CMK (cell line): Measurements from ENCODE around the gene FNBP1.
"Not testable (repeated sequence)": the region's sequence is repeated elsewhere in the genome, so short reads cannot be mapped to it uniquely, and the experiment has no call there.

Experiments used
- DNase-seq: peaks from one replicate; pipeline ENCODE4 v3.0.0-alpha.2; 2010; ENCODE audit warnings: low read depth

Gene FNBP1

DNA sequence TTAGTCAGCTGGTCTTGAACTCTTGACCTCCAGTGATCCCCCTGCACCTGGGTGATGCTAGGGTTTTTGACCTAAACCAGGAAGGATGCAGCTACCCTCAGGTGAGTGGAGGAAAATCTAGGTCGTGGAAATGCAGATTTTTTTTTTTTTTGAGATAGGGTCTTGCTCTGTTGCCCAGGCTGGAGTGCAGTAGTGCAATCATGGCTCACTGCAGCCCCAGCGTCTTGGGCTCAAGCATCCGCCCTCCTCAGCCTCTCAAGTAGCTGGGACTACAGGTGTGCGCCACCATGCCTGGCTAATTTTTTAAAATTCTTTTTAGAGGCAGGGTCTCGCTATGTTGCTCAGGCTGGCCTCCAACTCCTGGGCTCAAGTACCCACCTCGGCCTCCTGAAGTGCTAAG is 51.9 kb downstream of the FNBP1 start:
- not testable (repeated sequence) for DNase-seq

DNA sequence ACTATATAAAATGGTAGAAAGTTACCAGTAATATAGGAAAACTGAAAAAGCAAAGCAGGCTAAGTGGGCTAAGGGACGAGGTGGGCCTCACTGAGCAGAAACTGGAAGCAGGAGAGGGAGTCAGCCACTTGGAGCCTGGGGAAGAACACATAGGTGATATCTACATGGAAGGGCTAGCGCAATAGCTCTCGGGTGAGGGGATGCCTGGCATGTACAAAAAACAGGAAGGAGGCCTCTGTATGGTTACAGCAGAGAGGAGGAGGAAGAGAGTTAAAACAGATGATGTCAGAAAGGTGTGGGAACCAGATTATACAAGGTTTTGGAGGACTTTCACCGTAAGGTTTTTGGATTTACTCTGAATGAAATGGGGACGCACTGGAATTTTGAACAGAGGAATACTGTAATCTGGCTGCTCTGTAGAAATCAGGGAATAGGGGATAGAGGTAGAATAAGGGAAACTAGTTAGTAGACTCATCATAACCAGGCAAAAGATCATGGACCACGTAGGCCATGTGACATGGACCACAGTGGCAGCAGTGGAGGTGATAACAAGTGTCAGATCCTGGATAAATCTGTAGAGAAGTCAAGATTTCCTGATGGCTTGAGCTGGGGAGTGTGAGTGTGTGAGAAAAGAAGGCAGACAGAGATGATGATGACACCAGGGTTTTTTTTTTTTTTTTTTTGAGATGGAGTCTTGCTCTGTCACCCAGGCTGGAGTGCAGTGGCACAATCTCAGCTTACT is 52.5 kb downstream of the FNBP1 start:
- no peak for DNase-seq

DNA sequence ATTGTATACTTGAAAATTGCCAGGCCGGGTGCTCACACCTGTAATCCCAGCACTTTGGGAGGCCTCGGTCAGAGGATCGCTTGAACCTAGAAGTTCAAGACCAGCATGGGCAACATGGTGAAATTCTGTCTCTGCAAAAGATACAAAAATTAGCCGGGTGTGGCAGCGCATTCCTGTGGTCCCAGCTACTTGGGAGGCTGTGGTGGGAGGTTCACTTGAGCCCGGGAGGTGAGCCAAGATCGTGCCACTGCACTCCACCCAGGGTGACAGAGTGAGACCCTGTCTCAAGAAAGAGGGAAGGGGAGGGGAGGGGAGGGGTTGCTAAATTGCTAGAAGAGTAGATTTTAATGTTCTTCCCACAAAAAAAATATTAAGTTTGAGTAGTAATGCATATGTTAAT is 53.2 kb downstream of the FNBP1 start:
- no peak for DNase-seq

DNA sequence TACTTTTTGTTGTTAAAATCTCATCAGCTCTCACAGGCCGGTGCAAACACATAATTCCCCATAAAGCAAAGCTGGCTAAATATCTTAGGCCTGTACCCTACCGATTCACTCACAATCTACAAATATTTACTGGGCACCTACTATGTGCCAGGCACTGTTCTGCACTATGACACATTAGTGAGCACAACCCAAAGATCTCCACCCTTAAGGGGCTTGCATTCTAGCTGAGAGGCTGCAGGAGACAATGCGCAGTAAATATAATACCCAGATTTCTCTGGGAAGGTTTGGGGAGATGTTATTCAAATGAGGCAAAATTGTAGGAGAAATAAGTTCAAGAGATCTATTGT is 53.7 kb downstream of the FNBP1 start:
- DNase-seq = no peak

DNA sequence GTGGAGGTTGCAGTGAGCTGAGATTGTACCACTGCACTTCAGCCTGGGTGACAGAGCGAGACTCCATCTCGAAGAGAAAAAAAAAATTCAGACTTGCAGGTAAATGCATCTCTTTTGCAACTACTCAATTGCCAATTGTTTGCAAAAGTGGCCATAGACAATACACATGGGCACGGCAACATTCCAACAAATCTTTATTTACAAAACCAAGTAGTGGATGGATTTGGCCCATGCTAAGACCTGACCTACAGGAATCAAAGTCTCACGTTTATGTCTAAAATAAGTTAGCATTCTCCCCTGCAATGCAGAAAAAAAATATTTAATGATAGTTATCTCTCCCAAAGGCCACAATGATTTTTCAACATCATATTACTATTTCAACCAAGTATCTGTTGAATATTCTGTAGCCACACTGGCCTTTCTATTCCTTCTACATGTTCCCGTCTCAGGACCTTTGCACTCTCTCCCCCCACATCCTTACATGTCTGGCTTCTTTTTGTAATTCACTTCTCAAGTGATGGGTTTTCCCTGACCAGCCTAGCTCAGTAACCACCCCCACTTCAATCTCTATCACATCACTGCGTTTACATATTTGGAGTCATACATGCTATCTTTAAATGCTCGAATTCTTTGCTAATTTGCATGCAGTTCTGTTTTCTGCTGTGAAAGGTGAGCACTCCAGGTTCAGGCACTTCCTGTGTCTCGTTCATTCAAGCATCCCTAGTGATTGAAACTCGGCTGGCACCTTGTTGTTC is 54.2 kb downstream of the FNBP1 start:
- no peak for DNase-seq

DNA sequence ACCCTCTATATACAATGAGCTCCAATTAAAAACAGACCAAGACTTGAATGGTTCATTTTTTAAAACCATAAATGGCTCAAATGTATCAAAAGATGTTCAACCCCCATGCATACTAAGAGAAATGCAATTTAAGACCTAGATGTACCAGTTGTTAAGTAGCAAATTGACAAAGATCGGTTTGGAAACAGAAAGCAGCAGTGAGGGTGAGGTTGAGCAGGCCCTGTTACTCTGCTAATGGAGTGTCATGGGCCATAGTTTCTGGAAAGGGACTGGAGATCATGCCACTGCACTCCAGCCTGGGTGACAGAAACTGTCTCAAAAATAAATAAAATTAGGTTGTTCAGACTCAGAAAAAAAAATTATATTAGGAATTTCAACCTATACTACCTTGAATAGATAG is 55.0 kb downstream of the FNBP1 start:
- DNase-seq = no peak

DNA sequence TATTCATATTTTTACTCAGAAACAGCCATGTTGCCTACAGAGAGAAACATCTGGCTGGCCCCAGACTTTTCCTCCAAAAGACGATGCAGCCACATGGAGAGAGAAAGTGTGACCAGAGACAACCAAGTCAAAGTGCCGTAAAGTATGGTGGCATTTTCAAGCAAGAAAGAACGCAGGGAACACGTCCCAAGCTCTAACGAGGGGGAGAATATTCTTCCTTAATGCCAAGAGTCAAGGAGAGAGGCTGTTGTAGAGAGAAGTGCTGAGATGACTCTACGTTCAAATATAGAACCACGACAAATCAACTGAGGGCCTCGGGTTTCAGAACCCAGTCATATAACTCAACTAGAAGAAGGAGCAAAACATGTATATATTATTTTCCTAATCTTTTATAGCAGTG is 55.9 kb downstream of the FNBP1 start:
- DNase-seq = no peak

DNA sequence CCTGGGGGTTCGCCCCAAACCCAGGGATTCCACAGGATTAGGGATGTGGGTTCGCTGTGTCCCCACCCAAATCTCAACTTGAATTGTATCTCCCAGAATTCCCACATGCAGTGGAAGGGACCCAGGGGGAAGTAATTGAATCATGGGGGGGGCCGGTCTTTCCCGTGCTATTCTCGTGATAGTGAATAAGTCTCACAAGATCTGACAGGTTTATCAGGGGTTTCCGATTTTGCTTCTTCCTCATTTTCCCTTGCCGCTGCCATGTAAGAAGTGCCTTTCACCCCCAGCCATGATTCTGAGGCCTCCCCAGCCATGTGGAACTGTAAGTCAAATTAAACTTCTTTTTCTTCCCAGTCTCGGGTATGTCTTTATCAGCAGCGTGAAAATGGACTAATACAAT is 58.4 kb downstream of the FNBP1 start:
- not testable (repeated sequence) for DNase-seq

DNA sequence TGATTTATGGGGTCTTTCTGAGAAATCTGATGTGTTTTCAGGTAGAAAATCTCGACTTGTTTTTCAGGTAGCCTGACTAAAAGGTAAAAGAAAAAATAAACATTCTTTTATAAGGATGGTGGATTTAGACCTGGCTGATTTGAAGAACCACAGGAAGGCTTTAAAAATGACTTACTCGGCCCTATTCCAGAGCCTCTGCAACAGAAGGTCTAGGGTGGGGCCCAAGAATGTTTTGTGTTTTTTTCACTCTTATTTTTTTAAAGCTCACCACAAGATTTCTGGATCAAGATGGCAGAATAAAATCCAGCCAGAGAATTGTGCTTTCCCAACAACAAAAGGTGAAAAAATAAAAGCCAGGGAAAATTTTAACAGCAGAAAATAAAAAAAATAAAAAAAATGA is 59.1 kb downstream of the FNBP1 start:
- no peak for DNase-seq

DNA sequence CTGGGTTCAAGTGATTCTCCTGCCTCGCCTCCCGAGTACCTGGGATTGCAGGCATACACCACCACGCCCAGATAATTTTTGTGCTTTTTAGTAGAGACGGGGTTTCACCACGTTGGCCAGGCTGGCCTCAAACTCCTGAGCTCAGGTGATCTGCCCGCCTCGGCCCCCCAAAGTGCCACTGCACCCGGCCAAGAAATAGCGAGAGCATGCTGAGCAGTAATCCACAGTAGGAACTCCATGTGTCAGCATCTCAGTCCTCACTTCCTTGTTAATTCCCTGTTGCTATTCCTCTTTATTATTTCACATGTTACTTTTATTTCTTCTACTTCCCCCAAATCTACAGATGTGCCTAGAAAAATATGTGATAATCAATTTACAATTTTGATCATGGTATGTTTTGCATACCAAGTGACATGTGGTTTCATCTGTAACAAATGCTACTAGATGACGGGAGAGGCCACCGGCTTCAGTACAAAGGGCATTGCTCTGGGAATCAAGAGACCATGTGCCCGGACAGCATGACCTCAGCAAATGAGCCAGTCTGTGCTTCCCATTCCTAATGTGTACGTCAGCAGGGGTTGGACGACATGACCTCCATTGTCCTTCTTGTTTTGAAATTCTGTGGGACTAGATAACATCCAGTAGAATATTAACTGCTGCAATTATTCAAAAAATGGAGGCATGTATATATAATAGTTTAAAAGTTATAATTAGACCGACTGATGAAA is 61.6 kb downstream of the FNBP1 start:
- DNase-seq = no peak

DNA sequence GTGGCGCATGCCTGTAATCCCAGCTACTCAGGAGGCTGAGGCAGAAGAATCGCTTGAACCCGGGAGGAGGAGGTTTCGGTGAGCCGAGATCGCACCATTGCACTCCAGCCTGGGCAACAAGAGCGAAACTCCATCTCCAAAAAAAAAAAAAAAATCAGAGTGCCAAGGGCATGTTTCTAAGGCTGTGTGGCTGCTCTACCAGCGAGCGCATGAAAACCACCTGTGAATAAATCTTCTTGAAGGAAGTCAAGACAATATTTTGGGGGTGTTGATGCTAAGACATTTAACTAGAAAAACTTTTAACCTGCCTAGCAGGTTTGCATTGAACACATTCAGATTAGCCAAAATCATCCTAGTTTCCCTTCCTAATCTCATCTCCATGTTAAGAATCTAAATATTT is 62.8 kb downstream of the FNBP1 start:
- DNase-seq = not testable (repeated sequence)

DNA sequence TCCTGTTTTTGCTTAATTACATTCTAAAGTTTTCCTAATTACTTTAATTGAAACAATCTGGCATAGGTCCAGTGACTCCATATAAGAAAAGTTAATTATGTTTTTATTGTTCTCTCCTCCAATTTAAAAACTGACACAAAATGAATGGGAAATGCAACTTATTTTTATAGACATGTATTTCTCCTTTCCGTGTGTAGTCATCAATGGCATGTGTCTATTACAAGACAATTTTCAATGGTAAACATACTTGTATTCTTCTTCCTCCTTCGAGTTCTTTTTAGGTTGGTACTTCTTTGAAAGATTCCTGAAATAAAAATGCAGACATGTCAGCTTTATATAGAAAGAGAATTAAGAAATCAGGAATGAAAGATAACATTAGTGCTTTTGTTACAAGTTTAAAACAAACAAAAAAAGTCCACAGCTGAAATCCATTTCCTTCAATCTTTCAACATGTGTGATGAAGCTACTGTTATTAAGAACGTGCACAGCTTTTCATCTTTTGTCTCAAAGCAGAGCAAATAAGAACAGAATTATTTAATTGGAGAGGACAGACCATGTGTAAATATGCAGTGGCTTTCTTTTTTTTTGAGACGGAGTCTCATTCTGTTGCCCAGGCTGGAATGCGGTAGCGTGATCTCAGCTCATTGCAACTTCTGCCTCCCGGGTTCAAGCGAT is 63.8 kb downstream of the FNBP1 start:
- DNase-seq = no peak

DNA sequence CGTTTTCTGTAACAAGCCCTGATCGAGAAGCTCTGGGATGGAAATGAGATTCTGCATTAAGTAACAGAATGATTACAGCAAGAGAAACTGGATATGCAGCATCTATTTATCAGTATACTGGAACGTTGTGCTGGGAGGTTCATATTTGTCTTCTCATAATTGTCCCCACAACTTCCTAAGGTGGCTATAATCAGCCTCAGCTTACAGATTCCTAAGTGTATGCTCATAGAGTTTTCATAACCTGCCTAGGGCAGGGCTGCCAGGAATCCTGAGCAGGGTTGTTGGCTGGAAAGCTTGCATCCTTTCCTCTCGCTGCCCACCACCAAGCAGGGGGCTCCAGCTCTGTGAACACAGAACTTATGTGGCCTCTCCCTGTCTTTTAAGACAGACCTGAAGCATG is 70.2 kb downstream of the FNBP1 start:
- DNase-seq = no peak

DNA sequence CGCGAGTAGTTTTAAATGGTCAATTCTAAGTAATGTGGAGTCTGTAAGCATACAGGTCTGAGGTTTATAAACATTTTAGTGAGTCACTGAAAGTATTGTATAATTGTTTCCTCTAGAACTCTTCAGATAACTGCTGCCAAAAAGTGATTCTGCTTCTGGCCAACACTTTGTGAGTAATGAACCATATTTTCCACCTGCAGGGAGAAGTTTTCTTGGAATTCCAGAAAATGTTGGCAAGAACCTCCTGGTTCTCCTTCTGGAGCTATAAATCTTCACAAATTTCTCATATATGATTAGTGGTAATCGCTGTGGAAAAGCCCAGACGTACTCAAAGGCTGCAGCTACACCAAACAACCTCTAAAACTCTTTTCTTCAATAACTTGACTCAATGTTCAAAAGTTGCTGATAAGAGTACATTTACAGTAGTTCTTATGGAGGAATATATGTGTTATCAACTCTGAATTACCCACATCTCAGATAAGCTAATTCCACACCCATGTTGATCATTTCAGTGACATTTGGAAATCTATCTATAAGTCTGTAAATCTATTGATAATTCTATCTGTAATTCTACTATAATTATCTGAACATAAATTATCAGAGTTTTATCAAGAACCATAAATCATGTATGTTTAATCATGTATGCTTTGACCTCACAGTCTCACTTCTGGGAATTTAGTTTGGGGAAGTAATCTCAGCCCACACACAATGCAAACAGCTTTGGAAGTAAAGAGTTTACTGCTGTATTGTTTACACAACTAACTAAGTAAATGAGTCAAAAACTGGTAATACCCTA is 74.1 kb downstream of the FNBP1 start:
- DNase-seq = no peak

DNA sequence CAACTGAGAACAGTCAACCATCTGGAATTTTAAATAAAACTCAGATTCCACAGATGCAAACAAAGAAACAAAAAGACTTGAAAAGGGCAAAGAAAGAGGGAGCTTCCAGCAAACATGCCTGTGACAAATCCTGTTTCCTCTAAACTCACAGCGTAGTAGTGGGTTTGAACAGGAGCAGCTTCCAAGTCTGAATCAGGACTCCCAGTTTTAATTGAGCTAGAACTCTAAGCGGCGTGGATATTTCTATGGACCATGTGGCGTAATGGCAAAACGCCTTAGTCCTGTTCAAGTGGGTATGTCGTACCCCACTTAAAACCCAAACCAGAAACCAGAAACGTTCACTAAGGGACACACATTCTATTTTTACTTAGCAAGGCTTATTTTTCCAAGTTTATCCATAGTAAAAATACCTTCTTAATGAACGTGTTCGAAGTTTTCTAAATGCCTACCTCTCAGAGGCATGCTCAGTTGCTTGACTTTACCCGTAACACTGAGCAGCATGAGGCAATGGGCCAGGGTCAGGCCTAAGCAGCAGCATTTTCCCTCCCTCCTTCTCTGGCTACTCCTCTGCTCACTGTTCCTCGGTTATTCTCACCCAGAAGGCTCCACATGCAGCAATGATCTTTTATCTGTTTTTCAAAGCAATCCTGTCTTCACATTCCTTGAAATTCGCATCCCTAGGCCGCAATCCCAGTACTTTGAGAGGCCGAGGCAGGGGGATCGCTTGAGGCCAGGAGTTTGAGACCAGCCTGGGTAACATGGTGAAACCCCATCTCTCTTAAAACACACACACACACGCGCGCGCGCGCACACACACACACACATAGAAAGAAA is 77.9 kb downstream of the FNBP1 start:
- no peak for DNase-seq

DNA sequence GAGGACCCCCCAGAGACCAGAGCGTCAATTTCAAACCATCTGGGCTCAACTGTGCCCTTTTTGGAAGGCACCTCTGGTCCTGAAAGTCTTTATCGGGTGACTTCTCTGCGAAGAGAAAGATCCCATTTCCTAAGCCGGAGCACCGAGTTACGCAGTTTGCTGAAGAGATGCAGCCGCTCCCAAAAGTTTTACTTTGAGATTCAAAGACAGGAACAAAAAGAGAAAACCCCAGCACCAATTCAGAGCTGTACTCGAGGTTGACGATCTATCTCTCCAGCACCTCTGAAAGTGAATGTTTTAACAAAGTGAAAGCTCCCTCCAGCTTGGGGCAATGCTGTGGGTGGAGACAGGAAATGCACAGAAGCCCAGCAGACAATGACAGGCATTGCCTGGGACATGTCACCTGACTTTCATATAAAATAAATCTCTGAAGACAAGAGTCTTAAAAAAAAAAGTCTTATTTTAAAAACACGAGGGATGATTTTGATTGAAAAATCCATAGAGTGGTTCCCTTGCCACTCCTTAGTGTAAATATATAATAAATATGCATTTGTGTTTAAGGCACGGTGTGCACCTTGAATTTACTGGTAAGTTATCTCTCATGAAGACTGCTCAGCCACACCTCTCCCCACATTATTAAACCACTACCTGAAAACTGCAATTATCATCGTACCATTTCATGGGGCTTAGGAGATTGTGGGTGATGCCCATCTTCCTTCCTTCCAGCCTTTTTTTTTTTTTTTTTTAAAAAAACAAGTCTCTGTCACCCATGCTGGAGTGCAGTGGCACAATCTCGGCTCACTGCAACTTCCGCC is 79.9 kb downstream of the FNBP1 start:
- no peak for DNase-seq

DNA sequence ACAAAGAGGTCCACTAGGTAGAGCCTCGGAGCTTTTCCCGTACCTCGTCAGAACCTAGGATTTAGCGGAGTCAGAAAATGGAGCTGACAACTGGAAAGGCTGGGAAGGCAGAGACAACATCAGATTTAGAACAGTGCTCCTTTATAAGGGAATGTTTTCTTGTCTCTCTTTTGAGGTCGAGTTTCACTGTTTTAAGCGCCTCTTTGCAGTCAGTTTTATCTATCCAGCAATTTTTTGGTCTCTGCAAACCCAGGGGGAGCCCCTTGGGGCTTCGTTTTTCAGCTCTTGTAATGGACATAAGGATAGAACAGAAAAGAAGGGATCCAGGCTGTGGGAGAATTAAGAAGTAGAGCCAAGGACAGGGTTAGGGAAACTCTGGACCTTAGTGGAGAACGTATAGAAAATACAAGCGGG is 80.5 kb downstream of the FNBP1 start:
- no peak for DNase-seq

DNA sequence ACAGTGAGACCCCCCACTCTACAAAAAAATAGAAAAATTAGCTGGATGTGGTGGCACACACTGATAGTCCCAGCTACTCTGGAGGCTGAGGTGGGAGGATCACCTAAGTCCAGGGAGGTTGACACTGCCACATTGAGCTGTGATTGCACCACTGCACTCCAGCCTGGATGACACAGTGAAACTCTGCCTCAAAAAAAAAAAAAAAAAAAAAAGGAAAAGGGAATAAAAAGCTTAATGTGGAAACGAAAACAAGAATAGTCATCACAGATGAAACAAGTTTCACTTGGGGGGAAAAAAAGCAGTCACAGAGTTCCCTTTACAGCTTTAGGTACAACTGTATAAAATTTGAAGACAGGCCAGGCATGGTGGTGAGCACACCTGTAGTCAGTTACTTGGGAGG is 84.2 kb downstream of the FNBP1 start:
- no peak for DNase-seq

DNA sequence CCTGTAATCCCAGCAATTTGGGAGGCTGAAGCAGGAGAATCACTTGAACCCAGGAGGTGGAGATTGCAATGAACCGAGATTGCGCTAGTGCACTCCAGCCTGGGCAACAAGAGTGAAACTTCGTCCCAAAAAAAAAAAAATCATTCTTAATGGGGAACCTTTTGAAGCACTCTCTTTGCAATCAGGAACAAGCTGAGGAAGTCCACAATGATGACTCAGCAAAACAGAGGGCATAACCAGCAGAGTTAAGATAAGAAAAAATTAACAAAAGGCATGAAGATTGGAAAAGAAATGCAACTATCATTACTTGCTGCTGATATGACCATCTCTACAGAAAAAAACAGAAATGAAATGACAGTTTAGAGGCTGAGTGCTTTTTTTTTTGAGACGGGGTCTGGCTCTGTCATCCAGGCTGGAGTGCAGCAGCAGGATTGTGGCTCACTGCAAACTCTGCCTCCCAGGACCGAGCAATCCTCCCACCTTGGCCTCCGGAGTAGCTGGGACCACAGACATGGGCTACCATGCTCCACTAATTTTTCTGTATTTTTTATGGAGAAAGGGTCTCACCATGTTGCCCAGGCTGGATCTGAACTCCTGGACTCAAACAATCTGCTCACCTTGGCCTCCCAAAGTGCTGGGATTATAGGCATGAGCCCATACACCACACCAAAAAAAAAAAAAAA is 88.0 kb downstream of the FNBP1 start:
- DNase-seq = peak; percentile 61
